Esophagus (tissue), 2 donors: Measurements from ENCODE around the gene SKI. TPM values are rescaled to one million over a fixed set of nuclear protein-coding genes. Genes with fewer than 3 reads are reported as not detected.

Experiments used
- H3K27ac ChIP-seq, 2 donors: one replicate each; pipeline ENCODE4 v1.5.1; 2013; ENCODE audit warnings: low read depth in 2 of 2, mild to moderate bottlenecking in 2 of 2, inconsistent platforms in 1 of 2, low read length in 1 of 2, moderate library complexity in 1 of 2
- H3K27me3 ChIP-seq, 2 donors: one replicate each; pipeline ENCODE4 v1.6.1; 2013; ENCODE audit warnings: low read length in 2 of 2, control low read depth in 1 of 2, mild to moderate bottlenecking in 1 of 2; ENCODE audit not compliant: insufficient read depth in 2 of 2, control insufficient read depth in 1 of 2
- H3K36me3 ChIP-seq, 2 donors: one replicate each; pipeline ENCODE4 v1.6.1; 2013; ENCODE audit warnings: low read length in 1 of 2; ENCODE audit not compliant: control insufficient read depth in 2 of 2, insufficient read depth in 2 of 2
- H3K4me1 ChIP-seq, 2 donors: one replicate each; pipeline ENCODE4 v1.6.1; 2013; ENCODE audit warnings: low read length in 1 of 2; ENCODE audit not compliant: control insufficient read depth in 2 of 2, insufficient read depth in 2 of 2
- H3K4me3 ChIP-seq, 2 donors: one replicate each; pipeline ENCODE4 v1.5.1; 2013; ENCODE audit warnings: low read length in 2 of 2, mild to moderate bottlenecking in 2 of 2, low read depth in 1 of 2, moderate library complexity in 1 of 2
- H3K9me3 ChIP-seq, 2 donors: one replicate each; pipeline ENCODE4 v1.6.1; 2013; ENCODE audit warnings: mild to moderate bottlenecking in 2 of 2, low read depth in 1 of 2, low read length in 1 of 2, moderate library complexity in 1 of 2; ENCODE audit not compliant: control insufficient read depth in 2 of 2, insufficient read depth in 1 of 2
- WGBS, 2 donors: extraction: QIAGEN DNeasy Blood & Tissue Kit; methylation state at CpG; one replicate each; pipeline ENCODE4 v1.1.7; 2013; 5-methylcytosine and 5-hydroxymethylcytosine counted together
- polyA plus RNA-seq, 2 donors: library from polyadenylated mRNA; stranded (reverse); fragments of 200-250 nt; gene quantifications; one replicate each; pipeline ENCODE4 v1.2.3, GENCODE V29; 2013
- donor health status: healthy with polysubstance abuse.
- donor health status: Bipolar disorder and iron deficiency.

The SKI gene
- polyA plus RNA-seq, 2 donors = 11.5 to 12.8 TPM

DNA sequence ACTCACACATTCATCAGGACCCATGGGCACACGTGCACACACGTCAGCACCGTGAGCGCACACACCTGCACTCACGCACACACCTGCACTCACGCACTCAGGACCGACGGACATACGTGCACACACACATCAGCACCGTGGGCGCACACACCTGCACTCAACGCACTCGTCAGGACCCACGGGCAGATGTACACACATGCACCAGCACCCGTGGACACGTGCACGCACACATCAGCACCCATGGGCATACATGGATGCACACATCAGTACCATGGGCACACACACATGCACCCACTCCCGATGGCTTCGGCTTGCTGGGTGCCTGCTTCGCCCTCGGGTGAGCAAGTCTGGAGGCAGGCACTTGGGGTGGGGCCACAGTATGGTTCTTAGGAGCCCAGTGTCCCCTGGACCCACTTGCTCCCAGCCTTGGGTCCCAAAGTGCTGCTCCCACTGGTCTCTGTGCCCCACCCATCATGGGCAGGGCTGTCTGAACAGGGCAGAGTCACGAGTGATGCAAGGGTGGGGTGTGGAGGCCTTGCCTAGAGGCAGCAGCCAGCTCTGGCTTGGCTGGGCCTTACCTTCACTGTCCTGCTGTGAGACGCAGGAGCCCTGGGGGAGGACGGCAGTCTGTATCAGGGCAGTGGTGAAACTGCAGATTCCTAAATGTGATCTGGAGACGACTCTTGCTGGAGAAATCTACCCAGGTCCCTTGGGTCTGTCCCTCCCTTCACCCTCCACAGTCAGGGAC is 49.8 kb downstream of the SKI start:
- no peak overlapping the region for H3K4me3 ChIP-seq
- peaks cover 0 to 11% of the 10 kb centered on the region in 2 donors for H3K36me3 ChIP-seq
- no peaks in the 10 kb centered on the region for H3K27me3 ChIP-seq
- WGBS, 2 donors = 81 to 88% methylated on average over 25 of the region's 25 CpGs
- H3K27ac ChIP-seq = peak overlapping the region; percentile 27 to 64
- peaks cover 0 to 3% of the 10 kb centered on the region in 2 donors for H3K9me3 ChIP-seq
- H3K4me1 ChIP-seq = peaks cover 35 to 40% of the 10 kb centered on the region in 2 donors

DNA sequence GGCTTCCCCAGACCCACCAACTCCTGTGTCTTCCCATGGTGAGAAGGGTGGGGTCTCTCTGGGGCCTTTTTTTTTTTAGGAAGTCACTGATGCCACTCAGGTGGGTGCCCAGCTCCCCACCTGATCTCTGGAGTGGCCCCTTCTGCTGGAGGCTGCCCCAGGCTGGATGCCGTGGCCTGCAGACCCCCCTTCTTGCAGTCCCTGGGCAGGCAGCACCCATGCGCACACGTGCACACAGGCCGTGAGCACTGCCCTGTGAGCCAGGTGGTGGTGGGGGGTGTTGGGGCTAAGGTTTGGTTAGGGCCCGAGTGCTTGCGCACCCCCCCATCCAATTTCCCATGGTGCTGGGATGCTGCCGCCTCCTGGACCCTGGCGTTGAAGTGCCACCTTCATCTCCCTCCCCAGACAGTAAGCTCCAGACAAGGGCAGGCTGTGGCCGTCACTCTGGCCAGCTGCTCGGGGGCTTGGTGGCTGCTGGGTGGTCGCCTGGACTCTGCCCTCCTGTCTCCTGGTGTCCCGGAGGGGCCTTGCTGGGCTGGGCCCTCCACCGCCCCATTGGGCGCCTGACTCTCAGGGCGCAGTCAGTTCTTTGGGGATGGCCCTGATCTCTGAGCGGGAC is 50.6 kb downstream of the SKI start:
- peaks cover 0 to 8% of the 10 kb centered on the region in 2 donors for H3K36me3 ChIP-seq
- H3K27ac ChIP-seq = peak overlapping the region; percentile 32 to 71
- peaks cover 0 to 3% of the 10 kb centered on the region in 2 donors for H3K9me3 ChIP-seq
- H3K4me1 ChIP-seq = peaks cover 30 to 32% of the 10 kb centered on the region in 2 donors
- WGBS, 2 donors = 63 to 74% methylated on average over 16 of the region's 16 CpGs
- H3K4me3 ChIP-seq = no peak overlapping the region
- H3K27me3 ChIP-seq = no peaks in the 10 kb centered on the region

DNA sequence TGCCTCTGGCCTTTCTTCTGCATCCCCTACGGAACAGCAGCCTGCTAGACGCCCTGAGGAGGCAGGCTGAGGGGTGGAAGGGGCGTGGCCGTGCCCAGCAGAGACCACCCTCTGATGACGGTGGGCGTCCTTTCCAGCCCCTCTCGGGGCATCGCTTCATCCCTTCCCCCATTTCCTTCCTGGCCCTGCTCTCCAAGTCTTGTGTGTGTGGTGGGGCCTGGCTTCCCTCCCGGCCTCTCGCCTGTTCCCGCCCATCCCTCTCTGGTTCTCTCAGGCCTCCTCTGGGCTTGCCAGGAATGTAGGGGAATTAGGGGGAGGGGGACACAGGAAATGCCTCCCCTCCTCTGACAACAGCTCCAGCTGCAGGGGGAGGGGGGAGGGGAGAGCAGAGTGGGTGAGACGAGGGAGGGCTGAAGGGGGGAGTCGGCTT is 51.1 kb downstream of the SKI start:
- peaks cover 0 to 7% of the 10 kb centered on the region in 2 donors for H3K36me3 ChIP-seq
- peak overlapping the region; percentile 32 to 71 for H3K27ac ChIP-seq
- H3K27me3 ChIP-seq = no peaks in the 10 kb centered on the region
- H3K4me1 ChIP-seq = peaks cover 30 to 33% of the 10 kb centered on the region in 2 donors
- peaks cover 0 to 3% of the 10 kb centered on the region in 2 donors for H3K9me3 ChIP-seq
- H3K4me3 ChIP-seq = no peak overlapping the region
- WGBS, 2 donors = 28 to 36% methylated on average over 13 of the region's 13 CpGs

DNA sequence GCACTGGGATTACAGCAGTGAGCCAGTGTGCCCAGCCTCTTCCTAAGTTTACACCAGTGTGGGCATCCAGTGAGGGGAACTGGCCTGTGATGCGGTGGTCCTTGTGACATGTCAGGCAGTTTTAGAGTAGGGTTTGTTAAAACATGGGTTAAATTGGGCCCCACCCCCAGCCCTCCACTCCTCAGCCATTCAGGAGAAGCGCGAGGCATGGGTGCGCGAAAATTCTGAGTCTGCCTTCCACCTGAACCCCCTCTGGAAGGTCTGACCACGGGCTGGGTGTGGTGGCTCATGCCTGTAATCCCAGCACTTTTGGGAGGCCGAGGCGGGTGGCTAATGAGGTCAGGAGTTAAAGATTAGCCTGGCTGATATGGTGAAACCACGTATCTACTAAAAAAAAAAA is 51.7 kb downstream of the SKI start:
- Histone ChIP-seq H3K4me1 (peaks cover 24 to 33% of the 10 kb centered on the region in 2 donors), H3K27ac (peak overlapping the region in 1 of 2 donors; percentile 8), H3K36me3 (peaks cover 0 to 7% of the 10 kb centered on the region in 2 donors), H3K4me3 (no peak overlapping the region), H3K27me3 (no peaks in the 10 kb centered on the region), H3K9me3 (peaks cover 0 to 3% of the 10 kb centered on the region in 2 donors)
- 67% methylated on average over 9 of the region's 9 CpGs for WGBS, 2 donors

DNA sequence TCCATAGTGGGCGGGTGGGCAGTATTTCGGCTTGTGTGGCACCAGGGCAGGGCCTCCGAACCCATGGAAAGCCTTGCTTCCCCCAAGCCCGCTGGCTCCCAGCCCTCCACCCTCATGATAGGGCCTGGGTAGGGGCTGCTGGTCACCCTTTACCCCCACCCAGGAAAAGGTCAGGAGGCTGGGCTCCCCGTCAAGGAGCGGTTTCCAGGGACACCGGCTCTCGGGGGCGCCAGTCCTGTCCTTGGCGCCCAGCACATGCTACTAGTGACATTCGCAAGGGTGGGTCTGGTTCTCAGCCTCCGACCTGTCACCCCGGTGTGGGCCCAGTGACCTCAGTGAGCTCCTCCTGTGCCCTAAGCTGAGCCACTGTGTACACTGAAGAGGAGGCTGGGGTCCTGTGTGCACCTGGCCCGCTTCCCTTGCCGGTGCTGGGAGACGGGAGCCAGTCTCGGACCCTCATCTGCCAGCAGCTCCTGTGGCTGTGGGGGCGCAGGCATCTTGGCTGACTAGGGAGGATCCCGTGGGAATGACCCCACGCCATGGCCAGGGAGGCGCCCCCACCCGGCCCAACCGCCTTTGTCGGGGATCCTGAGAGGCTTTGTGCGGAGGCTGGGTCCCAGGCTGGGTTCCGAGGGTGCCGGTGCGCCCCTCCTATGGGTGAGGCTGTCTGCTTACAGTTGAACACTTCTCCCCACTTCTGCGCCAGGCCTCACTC is 54.6 kb downstream of the SKI start:
- Histone ChIP-seq H3K27ac (no peak overlapping the region), H3K4me3 (no peak overlapping the region), H3K9me3 (peaks cover 0 to under 1% of the 10 kb centered on the region in 2 donors), H3K27me3 (no peaks in the 10 kb centered on the region), H3K4me1 (peaks cover 18 to 20% of the 10 kb centered on the region in 2 donors), H3K36me3 (peaks cover 0 to 4% of the 10 kb centered on the region in 2 donors)
- 91 to 93% methylated on average over 28 to 29 of the region's 29 CpGs for WGBS, 2 donors

- Histone ChIP-seq H3K27ac (no peak overlapping the region), H3K4me1 (peaks cover 14% of the 10 kb centered on the region in 2 donors), H3K9me3 (no peaks in the 10 kb centered on the region), H3K27me3 (no peaks in the 10 kb centered on the region), H3K4me3 (no peak overlapping the region), H3K36me3 (no peaks in the 10 kb centered on the region)
- 84 to 85% methylated on average over 20 to 21 of the region's 21 CpGs for WGBS, 2 donors
Measured at GRCh38 chr1:2283371-2283990, 55.4 kb downstream of the SKI start.

- H3K36me3 ChIP-seq = no peaks in the 10 kb centered on the region
- no peaks in the 10 kb centered on the region for H3K27me3 ChIP-seq
- 83 to 85% methylated on average over 27 of the region's 27 CpGs for WGBS, 2 donors
- H3K4me3 ChIP-seq = no peak overlapping the region
- H3K9me3 ChIP-seq = no peaks in the 10 kb centered on the region
- no peak overlapping the region for H3K27ac ChIP-seq
- peaks cover 12 to 13% of the 10 kb centered on the region in 2 donors for H3K4me1 ChIP-seq
Measured at GRCh38 chr1:2283991-2284895, 56.1 kb downstream of the SKI start.

- Histone ChIP-seq H3K4me1 (peaks cover 16% of the 10 kb centered on the region in 2 donors), H3K4me3 (no peak overlapping the region), H3K9me3 (no peaks in the 10 kb centered on the region), H3K36me3 (no peaks in the 10 kb centered on the region), H3K27ac (no peak overlapping the region), H3K27me3 (no peaks in the 10 kb centered on the region)
- WGBS, 2 donors = 90% methylated on average over 9 of the region's 9 CpGs
Measured at GRCh38 chr1:2284932-2285331, 56.8 kb downstream of the SKI start.
